Neuronal stem cell (in vitro differentiated cells): ENCODE measurements around the gene GALNT12.

Experiments
- DNase-seq: peaks from one replicate; pipeline ENCODE4 v3.0.0-alpha.2; 2013; ENCODE audit warnings: low spot score
- H2AFZ ChIP-seq: one replicate; pipeline ENCODE4 v1.6.1; 2013; ENCODE audit warnings: mild to moderate bottlenecking, low read length, inconsistent platforms
- H2AK5ac ChIP-seq: 2 replicates; pipeline ENCODE4 v1.6.1; 2013; ENCODE audit warnings: low read depth, mild to moderate bottlenecking, inconsistent platforms, low read length, moderate library complexity, mixed read lengths
- H2BK120ac ChIP-seq: 2 replicates; pipeline ENCODE4 v1.6.1; 2013; ENCODE audit warnings: low read depth, mild to moderate bottlenecking, inconsistent platforms, low read length, moderate library complexity, mixed read lengths
- H2BK12ac ChIP-seq: one replicate; pipeline ENCODE4 v1.6.1; 2013; ENCODE audit warnings: low read length, inconsistent platforms
- H2BK15ac ChIP-seq: 2 replicates; pipeline ENCODE4 v1.6.1; 2013; ENCODE audit warnings: mild to moderate bottlenecking, low read length, inconsistent platforms, mixed read lengths
- H2BK5ac ChIP-seq: one replicate; pipeline ENCODE4 v1.6.1; 2013; ENCODE audit warnings: inconsistent platforms, mild to moderate bottlenecking, low read length, moderate library complexity
- H3K14ac ChIP-seq: one replicate; pipeline ENCODE4 v1.6.1; 2013; ENCODE audit warnings: low read length, inconsistent platforms
- H3K18ac ChIP-seq: 2 replicates; pipeline ENCODE4 v1.6.1; 2013; ENCODE audit warnings: low read length, inconsistent platforms
- H3K23ac ChIP-seq: 2 replicates; pipeline ENCODE4 v1.6.1; 2013; ENCODE audit warnings: low read depth, mild to moderate bottlenecking, mixed read lengths, low read length, inconsistent platforms; ENCODE audit not compliant: poor library complexity
- H3K27ac ChIP-seq: replicated peaks from 3 replicates; pipeline ENCODE4 v1.5.1; 2013; ENCODE audit warnings: low read length, inconsistent platforms
- H3K27me3 ChIP-seq, 3 experiments: 2 replicates each; pipeline ENCODE4 v1.6.1; 2013; ENCODE audit warnings: low read length in 3 of 3, mild to moderate bottlenecking in 2 of 3, inconsistent platforms in 1 of 3, low read depth in 1 of 3, mixed read lengths in 1 of 3, moderate library complexity in 1 of 3; ENCODE audit not compliant: control insufficient read depth in 3 of 3, insufficient read depth in 3 of 3
- H3K36me3 ChIP-seq, 2 donors: replicated peaks in 1 of 2; 2 replicates each; pipeline ENCODE4 v1.6.1; 2013; ENCODE audit warnings: low read length in 2 of 2; ENCODE audit not compliant: control insufficient read depth in 2 of 2, insufficient read depth in 2 of 2
- H3K4ac ChIP-seq: 2 replicates; pipeline ENCODE4 v1.6.1; 2013; ENCODE audit warnings: inconsistent platforms, mild to moderate bottlenecking, low read length, moderate library complexity
- H3K4me1 ChIP-seq, 2 donors: 1 replicate in 1 of 2; 2 replicates in 1 of 2; pipeline ENCODE4 v1.6.1; 2013; ENCODE audit warnings: low read length in 2 of 2, low read depth in 1 of 2; ENCODE audit not compliant: control insufficient read depth in 2 of 2, insufficient read depth in 1 of 2
- H3K4me2 ChIP-seq: one replicate; pipeline ENCODE4 v1.6.1; 2013; ENCODE audit warnings: mild to moderate bottlenecking, low read length, inconsistent platforms; ENCODE audit not compliant: insufficient read depth, poor library complexity, severe bottlenecking
- H3K4me3 ChIP-seq, 2 donors: 2 replicates each; pipeline ENCODE4 v1.5.1; 2013; ENCODE audit warnings: low read length in 2 of 2, mild to moderate bottlenecking in 2 of 2, inconsistent platforms in 1 of 2, moderate library complexity in 1 of 2
- H3K79me1 ChIP-seq: one replicate; pipeline ENCODE4 v1.6.1; 2013; ENCODE audit warnings: low read depth, mild to moderate bottlenecking, inconsistent platforms, low read length, moderate library complexity
- H3K9ac ChIP-seq: one replicate; pipeline ENCODE4 v1.6.1; 2013; ENCODE audit warnings: mild to moderate bottlenecking, low read depth, low read length, inconsistent platforms; ENCODE audit not compliant: poor library complexity
- H3K9me3 ChIP-seq, 2 donors: replicated peaks in 1 of 2; 2 replicates each; pipeline versions ENCODE3 to v1.6.1; 2013; ENCODE audit warnings: low read length in 2 of 2, mild to moderate bottlenecking in 2 of 2, inconsistent platforms in 1 of 2, low read depth in 1 of 2, mixed read lengths in 1 of 2, moderate library complexity in 1 of 2; ENCODE audit not compliant: control insufficient read depth in 2 of 2, insufficient read depth in 1 of 2
- H4K8ac ChIP-seq: one replicate; pipeline ENCODE4 v1.6.1; 2013; ENCODE audit warnings: low read depth, mild to moderate bottlenecking, inconsistent platforms, low read length, moderate library complexity
- H4K91ac ChIP-seq: one replicate; pipeline ENCODE4 v1.6.1; 2013; ENCODE audit warnings: low read length, low read depth, mild to moderate bottlenecking, inconsistent platforms; ENCODE audit not compliant: poor library complexity
- WGBS, 2 donors: extraction: QIAGEN DNeasy Blood & Tissue Kit; methylation state at CpG; one replicate each; pipeline ENCODE4 v1.1.7; 2013; ENCODE audit warnings: missing lambda C conversion rate in 2 of 2, mixed read lengths in 1 of 2; ENCODE audit not compliant: insufficient read length in 2 of 2, insufficient replicate concordance in 1 of 2; ENCODE audit errors: extremely low coverage in 2 of 2; 5-methylcytosine and 5-hydroxymethylcytosine counted together

Gene GALNT12

GRCh38 chr9:98839724-98840123 is 32.3 kb downstream of the GALNT12 start:
- no peak overlapping the region for H3K9ac ChIP-seq
- H3K27me3 ChIP-seq = no peaks in the 10 kb centered on the region
- H4K8ac ChIP-seq = no peak overlapping the region
- DNase-seq = no peak
- no peak overlapping the region for H3K27ac ChIP-seq
- no peaks in the 10 kb centered on the region for H3K9me3 ChIP-seq
- H3K4me2 ChIP-seq = no peak overlapping the region
- peaks cover 0 to 6% of the 10 kb centered on the region in 2 donors for H3K36me3 ChIP-seq
- no peak overlapping the region for H3K18ac ChIP-seq
- H2AK5ac ChIP-seq = no peak overlapping the region
- no peak overlapping the region for H4K91ac ChIP-seq
- H2AFZ ChIP-seq = no peak overlapping the region
- no peak overlapping the region for H2BK5ac ChIP-seq
- WGBS, 2 donors = no CpG with 5 or more reads among the region's 4 CpGs
- no peaks in the 10 kb centered on the region for H3K4me1 ChIP-seq
- no peak overlapping the region for H3K4ac ChIP-seq
- no peak overlapping the region for H2BK15ac ChIP-seq
- no peak overlapping the region for H2BK120ac ChIP-seq
- H2BK12ac ChIP-seq = no peak overlapping the region
- H3K23ac ChIP-seq = no peak overlapping the region
- H3K4me3 ChIP-seq = no peak overlapping the region
- no peak overlapping the region for H3K14ac ChIP-seq
- H3K79me1 ChIP-seq = peaks cover 2% of the 10 kb centered on the region

- H3K4me3 ChIP-seq = no peak overlapping the region
- H3K4me2 ChIP-seq = no peak overlapping the region
- no peak overlapping the region for H3K23ac ChIP-seq
- no peak for DNase-seq
- no CpG with 5 or more reads among the region's 7 CpGs for WGBS, 2 donors
- H2BK5ac ChIP-seq = no peak overlapping the region
- no peak overlapping the region for H3K4ac ChIP-seq
- H3K9me3 ChIP-seq = no peaks in the 10 kb centered on the region
- H3K18ac ChIP-seq = no peak overlapping the region
- no peak overlapping the region for H4K91ac ChIP-seq
- no peak overlapping the region for H2BK120ac ChIP-seq
- no peak overlapping the region for H2BK15ac ChIP-seq
- H3K27me3 ChIP-seq = no peaks in the 10 kb centered on the region
- H3K14ac ChIP-seq = no peak overlapping the region
- peaks cover 0 to 9% of the 10 kb centered on the region in 2 donors for H3K36me3 ChIP-seq
- no peak overlapping the region for H2AFZ ChIP-seq
- no peak overlapping the region for H2AK5ac ChIP-seq
- H4K8ac ChIP-seq = no peak overlapping the region
- no peak overlapping the region for H3K9ac ChIP-seq
- peaks cover 2% of the 10 kb centered on the region for H3K79me1 ChIP-seq
- H2BK12ac ChIP-seq = no peak overlapping the region
- no peaks in the 10 kb centered on the region for H3K4me1 ChIP-seq
- H3K27ac ChIP-seq = no peak overlapping the region
Observed at GRCh38 chr9:98842510-98842909, 35.0 kb downstream of the GALNT12 start.

GRCh38 chr9:98846081-98846480 is 38.6 kb downstream of the GALNT12 start:
- Histone ChIP-seq H2AFZ (no peak overlapping the region), H2AK5ac (no peak overlapping the region), H3K27ac (no peak overlapping the region), H2BK120ac (no peak overlapping the region), H3K27me3 (no peaks in the 10 kb centered on the region), H3K79me1 (no peaks in the 10 kb centered on the region), H2BK12ac (no peak overlapping the region), H3K9me3 (no peaks in the 10 kb centered on the region), H3K4me1 (peaks cover 0 to 3% of the 10 kb centered on the region in 2 donors), H3K9ac (no peak overlapping the region), H3K14ac (no peak overlapping the region), H3K18ac (no peak overlapping the region), H3K4me3 (no peak overlapping the region), H2BK15ac (no peak overlapping the region), H3K4ac (no peak overlapping the region), H3K36me3 (peaks cover 0 to 8% of the 10 kb centered on the region in 2 donors), H2BK5ac (no peak overlapping the region), H4K8ac (no peak overlapping the region), H4K91ac (no peak overlapping the region), H3K23ac (no peak overlapping the region), H3K4me2 (no peak overlapping the region)
- DNase-seq = no peak
- no CpG with 5 or more reads among the region's 5 CpGs for WGBS, 2 donors

- Histone ChIP-seq H2BK15ac (no peak overlapping the region), H3K14ac (no peak overlapping the region), H3K4ac (no peak overlapping the region), H3K36me3 (peaks cover 0 to 8% of the 10 kb centered on the region in 2 donors), H3K79me1 (no peaks in the 10 kb centered on the region), H3K27ac (no peak overlapping the region), H3K18ac (no peak overlapping the region), H2BK120ac (no peak overlapping the region), H3K23ac (no peak overlapping the region), H4K8ac (no peak overlapping the region), H2AFZ (no peak overlapping the region), H3K4me2 (no peak overlapping the region), H2BK5ac (no peak overlapping the region), H2BK12ac (no peak overlapping the region), H4K91ac (no peak overlapping the region), H3K4me3 (no peak overlapping the region), H3K27me3 (no peaks in the 10 kb centered on the region), H3K4me1 (peaks cover 0 to 3% of the 10 kb centered on the region in 2 donors), H3K9me3 (no peaks in the 10 kb centered on the region), H2AK5ac (no peak overlapping the region), H3K9ac (no peak overlapping the region)
- WGBS, 2 donors = no CpG with 5 or more reads among the region's 2 CpGs
- no peak for DNase-seq
Observed at GRCh38 chr9:98846879-98847278, 39.4 kb downstream of the GALNT12 start.
